T-cell (primary cell): Measurements from ENCODE around the gene OSBP2. TPM values are rescaled to one million over a fixed set of nuclear protein-coding genes. Genes with fewer than 3 reads are reported as not detected.

Source experiments
- ATAC-seq, 4 experiments: fragments of 200-7000 bp in 3 of 4; fragments of 150-1000 bp in 1 of 4; cut with Tn5 transposase; replicated peaks in 1 of 4; 1 replicate in 3 of 4; 2 replicates in 1 of 4; pipeline ENCODE4 v1.10.0; 2021; ENCODE audit warnings: moderate library complexity in 3 of 4, mild to moderate bottlenecking in 2 of 4, moderate number of reproducible peaks in 1 of 4
- CTCF ChIA-PET, 2 donors: fragments of 300-600 bp; sonication (Branson Sonifier 250); formaldehyde crosslinking; loops; one replicate each; lab custom pipeline; 2022; ENCODE audit warnings: antibody characterized with exemption in 2 of 2; lab: Charles Lee
- POLR2A ChIA-PET, 2 donors: fragments of 300-600 bp; sonication (Branson Sonifier 250); formaldehyde crosslinking; loops; one replicate each; lab custom pipeline; 2022; ENCODE audit warnings: antibody characterized with exemption in 2 of 2; lab: Charles Lee
- DNase-seq, 35 experiments: peaks; one replicate each; pipeline versions ENCODE4 v3.0.0 to v3.0.0-alpha.2; 2013 to 2023
- H3K27ac ChIP-seq: one replicate; pipeline ENCODE4 v1.5.1; 2013; ENCODE audit warnings: low read length
- H3K27me3 ChIP-seq, 2 experiments: replicated peaks in 1 of 2; 1 replicate in 1 of 2; 2 replicates in 1 of 2; pipeline versions ENCODE4 v1.6.1 to v1.7.0; 2013; ENCODE audit warnings: low read length in 1 of 2, mixed read lengths in 1 of 2; ENCODE audit not compliant: control insufficient read depth in 2 of 2, insufficient read depth in 2 of 2; ENCODE audit errors: extremely low read depth in 1 of 2
- H3K36me3 ChIP-seq, 2 donors: 1 replicate in 1 of 2; 2 replicates in 1 of 2; pipeline versions ENCODE4 v1.6.1 to v1.7.0; 2013; ENCODE audit warnings: low read length in 1 of 2; ENCODE audit not compliant: control insufficient read depth in 2 of 2, insufficient read depth in 1 of 2; ENCODE audit errors: extremely low read depth in 1 of 2
- H3K4me1 ChIP-seq, 2 experiments: 1 replicate in 1 of 2; 2 replicates in 1 of 2; pipeline versions ENCODE4 v1.6.1 to v1.7.0; 2013; ENCODE audit warnings: low read length in 2 of 2, mixed read lengths in 1 of 2; ENCODE audit not compliant: insufficient read depth in 2 of 2, control insufficient read depth in 1 of 2; ENCODE audit errors: extremely low read depth in 1 of 2
- H3K4me3 ChIP-seq, 2 donors: 1 replicate in 1 of 2; 2 replicates in 1 of 2; pipeline versions ENCODE4 v1.5.1 to v1.7.0; 2013; ENCODE audit warnings: mild to moderate bottlenecking in 2 of 2, low read length in 1 of 2, moderate library complexity in 1 of 2; ENCODE audit not compliant: control insufficient read depth in 1 of 2; ENCODE audit errors: extremely low read depth in 1 of 2
- H3K9me3 ChIP-seq: 2 replicates; pipeline ENCODE4 v1.7.0; 2013
- H3K27ac Mint-ChIP-seq, 2 donors: one replicate each; pipeline ENCODE4 v1.8.0; 2020 to 2021; ENCODE audit warnings: mild to moderate bottlenecking in 2 of 2, mixed read lengths in 2 of 2
- H3K27me3 Mint-ChIP-seq, 2 donors: one replicate each; pipeline ENCODE4 v1.8.0; 2021 to 2022; ENCODE audit warnings: mixed read lengths in 2 of 2
- H3K36me3 Mint-ChIP-seq: one replicate; pipeline ENCODE4 v1.8.0; 2021; ENCODE audit warnings: mixed read lengths
- H3K4me1 Mint-ChIP-seq, 3 donors: one replicate each; pipeline ENCODE4 v1.8.0; 2020 to 2022; ENCODE audit warnings: mixed read lengths in 3 of 3, mild to moderate bottlenecking in 1 of 3
- H3K4me3 Mint-ChIP-seq, 3 donors: one replicate each; pipeline ENCODE4 v1.8.0; 2020 to 2022; ENCODE audit warnings: mild to moderate bottlenecking in 3 of 3, mixed read lengths in 3 of 3, moderate library complexity in 3 of 3
- H3K9me3 Mint-ChIP-seq, 3 donors: one replicate each; pipeline ENCODE4 v1.8.0; 2020 to 2022; ENCODE audit warnings: mixed read lengths in 3 of 3
- WGBS: methylation state at CpG from one replicate; pipeline ENCODE4 v1.1.5; 2013; ENCODE audit warnings: missing lambda C conversion rate; ENCODE audit not compliant: insufficient coverage; 5-methylcytosine and 5-hydroxymethylcytosine counted together
- total RNA-seq, 35 experiments: library from RNA in 6 of 35; stranded (reverse) in 6 of 35; fragments of 120-200 nt in 1 of 35; gene quantifications; one replicate each; pipeline versions ENCODE4 v1.2.1 to v1.2.4 and lab custom pipeline; 2013 to 2026

Gene OSBP2
- total RNA-seq, 5 donors from 2014 or later (not counting 1 experiment from before 2014, with no cell fraction given) = 1.6 to 2.8 (median 2.1) TPM

DNA sequence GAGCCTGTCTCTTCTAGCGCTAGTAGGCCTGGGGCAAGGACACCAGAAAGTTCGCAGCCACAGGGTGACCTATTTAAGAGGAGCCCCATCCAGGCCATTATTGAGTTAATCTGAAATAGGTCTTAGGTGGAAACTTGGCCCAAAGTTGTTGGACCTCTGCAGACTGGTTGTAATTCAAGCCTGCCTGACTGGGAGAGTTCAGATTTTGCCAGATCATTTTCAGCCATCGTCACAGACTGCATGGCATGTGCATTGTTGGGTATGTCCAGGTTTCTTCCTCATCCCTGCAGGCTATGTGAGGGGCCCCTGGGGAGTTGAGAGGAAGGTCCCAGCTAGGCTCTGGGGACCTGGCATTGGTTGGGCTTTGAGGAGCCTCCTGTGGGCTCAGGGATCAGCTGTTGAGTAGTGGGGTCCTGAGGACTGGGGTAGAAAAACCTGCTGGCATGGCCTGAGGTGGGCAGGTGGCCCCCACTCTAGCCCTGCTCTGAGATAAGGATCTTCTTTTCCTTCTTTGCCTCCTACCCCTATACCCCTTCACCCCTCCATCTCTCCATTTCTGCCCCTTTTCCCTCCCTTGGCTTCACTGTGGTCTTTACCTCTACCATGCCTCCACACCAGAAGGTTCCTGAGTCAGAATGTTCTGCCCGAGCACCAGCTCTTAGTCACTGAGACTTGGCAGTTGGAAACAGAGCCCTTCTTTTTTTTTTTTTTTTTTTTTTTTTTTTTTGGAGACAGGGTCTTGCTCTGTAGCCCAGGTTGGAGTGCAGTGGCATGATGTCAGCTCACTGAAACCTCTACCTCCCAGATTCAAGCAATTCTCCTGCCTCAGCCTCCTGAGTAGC lies 161.2 kb downstream of the OSBP2 start:
- Mint-ChIP-seq H3K4me3 (no peak overlapping the region), H3K27me3 (peaks cover 0 to under 1% of the 10 kb centered on the region in 2 donors), H3K36me3 (no peaks in the 10 kb centered on the region), H3K4me1 (no peaks in the 10 kb centered on the region), H3K9me3 (peaks cover 0 to 7% (median 6%) of the 10 kb centered on the region in 3 donors), H3K27ac (no peak overlapping the region)
- POLR2A ChIA-PET = no interaction called here
- no peak for ATAC-seq
- Histone ChIP-seq H3K27ac (no peak overlapping the region), H3K4me3 (no peak overlapping the region), H3K36me3 (no peaks in the 10 kb centered on the region), H3K4me1 (no peaks in the 10 kb centered on the region), H3K9me3 (no peaks in the 10 kb centered on the region), H3K27me3 (no peaks in the 10 kb centered on the region)
- 80% methylated on average over 1 of the region's 4 CpGs for WGBS
- CTCF ChIA-PET = no interaction called here
- DNase-seq = no peak

DNA sequence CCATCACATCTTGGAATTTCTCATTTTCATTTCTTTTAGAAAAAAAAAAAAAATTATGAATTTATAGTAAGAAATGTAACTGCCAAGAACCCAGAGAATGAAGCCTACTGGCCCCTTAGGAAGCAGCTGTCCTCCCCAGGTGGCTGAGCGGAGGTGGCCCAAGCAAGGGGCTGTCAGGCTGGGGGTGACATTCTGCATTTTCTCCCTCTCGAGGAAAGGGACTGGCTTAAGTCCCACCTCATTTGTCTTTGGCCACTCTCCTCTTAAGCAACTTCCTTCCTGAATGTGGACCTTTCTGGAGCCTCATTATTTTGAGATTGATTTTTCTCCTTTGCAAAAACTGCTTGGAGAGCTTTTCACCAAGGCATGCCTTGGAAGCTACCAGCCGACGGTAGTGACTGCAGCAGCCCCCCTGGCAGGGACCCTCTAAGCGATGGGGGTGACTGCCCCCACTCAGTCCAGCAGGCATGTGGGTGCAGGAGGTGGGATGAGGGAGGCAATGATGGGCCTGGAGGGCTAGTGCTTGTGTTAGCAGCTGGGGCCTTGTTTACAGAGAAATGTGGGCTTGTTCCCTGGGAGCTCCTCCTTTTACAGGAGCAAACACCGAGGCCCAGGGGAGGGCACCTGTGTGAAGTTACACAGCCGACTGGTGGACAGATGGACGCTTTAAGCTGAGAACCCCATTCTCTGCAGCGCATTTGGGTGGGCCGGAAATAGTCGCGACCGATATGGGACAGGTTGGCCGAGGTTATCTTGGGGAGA lies 162.2 kb downstream of the OSBP2 start:
- no peak overlapping the region for H3K27ac ChIP-seq
- ATAC-seq (no peak), DNase-seq (peak in 1 of 35 experiments; percentile 9)
- H3K36me3 ChIP-seq = no peaks in the 10 kb centered on the region
- H3K27me3 Mint-ChIP-seq = peaks cover 0 to 3% of the 10 kb centered on the region in 2 donors
- H3K27me3 ChIP-seq = no peaks in the 10 kb centered on the region
- WGBS = 81% methylated on average over 6 of the region's 14 CpGs
- ChIA-PET POLR2A (no interaction called here), CTCF (no interaction called here)
- H3K9me3 Mint-ChIP-seq = peaks cover 0 to 7% (median 6%) of the 10 kb centered on the region in 3 donors
- no peaks in the 10 kb centered on the region for H3K4me1 ChIP-seq
- no peak overlapping the region for H3K4me3 ChIP-seq
- no peaks in the 10 kb centered on the region for H3K9me3 ChIP-seq
- no peaks in the 10 kb centered on the region for H3K4me1 Mint-ChIP-seq
- no peaks in the 10 kb centered on the region for H3K36me3 Mint-ChIP-seq
- no peak overlapping the region for H3K4me3 Mint-ChIP-seq
- H3K27ac Mint-ChIP-seq = no peak overlapping the region

DNA sequence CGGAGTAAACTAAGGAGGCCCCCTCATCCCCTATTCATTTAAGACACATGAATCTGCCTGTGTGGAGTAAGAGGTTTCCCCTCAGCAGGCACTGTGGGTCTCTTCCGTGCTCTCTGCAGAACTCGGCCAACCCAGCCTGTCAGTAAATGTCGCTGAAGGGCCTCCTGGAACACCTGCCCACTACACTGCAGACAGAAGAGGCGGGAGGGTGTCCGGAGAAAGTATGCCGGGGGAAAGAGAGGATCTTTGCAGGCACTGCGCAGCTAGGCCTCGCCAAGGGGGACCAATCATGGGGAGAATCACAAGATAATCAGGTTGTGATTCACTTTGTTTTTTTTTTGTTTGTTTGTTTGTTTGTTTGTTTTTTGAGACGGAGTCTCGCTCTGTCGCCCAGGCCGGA lies 163.1 kb downstream of the OSBP2 start:
- Histone ChIP-seq H3K4me1 (no peaks in the 10 kb centered on the region), H3K27ac (no peak overlapping the region), H3K9me3 (no peaks in the 10 kb centered on the region), H3K27me3 (peaks cover 0 to 2% of the 10 kb centered on the region in 2 experiments), H3K4me3 (no peak overlapping the region), H3K36me3 (no peaks in the 10 kb centered on the region)
- no peak for DNase-seq
- Mint-ChIP-seq H3K27ac (no peak overlapping the region), H3K27me3 (peaks cover 0 to 3% of the 10 kb centered on the region in 2 donors), H3K9me3 (peaks cover 0 to 5% (median 4%) of the 10 kb centered on the region in 3 donors), H3K36me3 (no peaks in the 10 kb centered on the region), H3K4me3 (no peak overlapping the region), H3K4me1 (no peaks in the 10 kb centered on the region)
- WGBS = 97% methylated on average over 6 of the region's 13 CpGs
- ChIA-PET CTCF (no interaction called here), POLR2A (no interaction called here)
- no peak for ATAC-seq

- DNase-seq (peak in 1 of 35 experiments; percentile 20), ATAC-seq (no peak)
- Mint-ChIP-seq H3K4me1 (no peaks in the 10 kb centered on the region), H3K27ac (no peak overlapping the region), H3K36me3 (no peaks in the 10 kb centered on the region), H3K9me3 (no peaks in the 10 kb centered on the region), H3K4me3 (no peak overlapping the region), H3K27me3 (peaks cover 0 to 3% of the 10 kb centered on the region in 2 donors)
- no peak overlapping the region for H3K27ac ChIP-seq
- no peaks in the 10 kb centered on the region for H3K4me1 ChIP-seq
- H3K36me3 ChIP-seq = no peaks in the 10 kb centered on the region
- CTCF ChIA-PET = no interaction called here
- H3K9me3 ChIP-seq = no peaks in the 10 kb centered on the region
- no peak overlapping the region for H3K4me3 ChIP-seq
- 98% methylated on average over 7 of the region's 18 CpGs for WGBS
- H3K27me3 ChIP-seq = peaks cover 0 to 2% of the 10 kb centered on the region in 2 experiments
- POLR2A ChIA-PET = no interaction called here
These were observed 164.5 kb downstream of the OSBP2 start for GRCh38 chr22:30858976-30859713.

DNA sequence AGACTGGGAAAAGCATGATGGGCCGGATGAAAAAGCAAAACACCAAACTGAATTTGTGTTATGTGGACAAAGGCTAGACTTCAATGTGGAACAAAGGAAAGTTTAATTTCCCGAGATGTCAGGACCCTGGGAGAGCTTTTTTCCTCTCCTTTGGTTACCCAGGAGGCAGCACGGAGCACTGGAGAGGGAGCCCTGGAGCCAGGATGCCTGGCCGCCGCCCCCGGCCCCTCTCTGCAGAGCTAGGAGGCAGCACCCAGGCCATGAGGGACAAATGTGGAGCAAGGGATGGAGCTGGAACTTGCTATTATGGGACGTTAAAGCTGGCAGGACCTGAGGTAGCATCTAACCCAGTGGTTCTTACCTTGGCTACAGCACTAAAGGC lies 165.0 kb downstream of the OSBP2 start:
- Mint-ChIP-seq H3K36me3 (no peaks in the 10 kb centered on the region), H3K9me3 (no peaks in the 10 kb centered on the region), H3K4me1 (no peaks in the 10 kb centered on the region), H3K27me3 (peaks cover 0 to 3% of the 10 kb centered on the region in 2 donors), H3K4me3 (no peak overlapping the region), H3K27ac (no peak overlapping the region)
- Histone ChIP-seq H3K9me3 (no peaks in the 10 kb centered on the region), H3K4me3 (no peak overlapping the region), H3K36me3 (no peaks in the 10 kb centered on the region), H3K27me3 (peaks cover 0 to 2% of the 10 kb centered on the region in 2 experiments), H3K27ac (no peak overlapping the region), H3K4me1 (no peaks in the 10 kb centered on the region)
- DNase-seq (no peak), ATAC-seq (no peak)
- ChIA-PET CTCF (no interaction called here), POLR2A (no interaction called here)
- 84% methylated on average over 5 of the region's 7 CpGs for WGBS
